ENCODE data around the gene CNKSR3.

The CNKSR3 gene

GRCh38 chr6:154383273-154383672 lies 127.2 kb downstream of the CNKSR3 start:
- no peaks in the 10 kb centered on the region for H3K9me3 ChIP-seq
- no peaks in the 10 kb centered on the region for H3K36me3 ChIP-seq
- peaks cover 0 to 15% (median 0%) of the 10 kb centered on the region in 4 donors for H3K4me1 ChIP-seq
- no peak overlapping the region for H3K4me3 ChIP-seq
- no peak for DNase-seq
- intact Hi-C loops (cut with DNase I; ENCODE audit: low total_unique reads): no loop called here
- TF ChIP-seq CTCF (IDR thresholded peaks at IDR 0.05): no peak
- H3K27me3 ChIP-seq: no peaks in the 10 kb centered on the region
- H3K27ac ChIP-seq: no peak overlapping the region

GRCh38 chr6:154382740-154383139 lies 127.7 kb downstream of the CNKSR3 start:
- no peak for TF ChIP-seq CTCF (IDR thresholded peaks at IDR 0.05)
- no peak overlapping the region for H3K4me3 ChIP-seq
- H3K9me3 ChIP-seq: no peaks in the 10 kb centered on the region
- H3K27me3 ChIP-seq: no peaks in the 10 kb centered on the region
- H3K36me3 ChIP-seq: no peaks in the 10 kb centered on the region
- no peak for DNase-seq
- H3K4me1 ChIP-seq: peaks cover 0 to 10% (median 0%) of the 10 kb centered on the region in 4 donors
- no peak overlapping the region for H3K27ac ChIP-seq
- intact Hi-C loops (cut with DNase I; ENCODE audit: low total_unique reads): no loop called here

GRCh38 chr6:154381548-154381947 lies 128.9 kb downstream of the CNKSR3 start:
- no peak for TF ChIP-seq CTCF (IDR thresholded peaks at IDR 0.05)
- intact Hi-C loops (cut with DNase I; ENCODE audit: low total_unique reads): no loop called here
- H3K27me3 ChIP-seq: no peaks in the 10 kb centered on the region
- no peak overlapping the region for H3K27ac ChIP-seq
- no peaks in the 10 kb centered on the region for H3K4me1 ChIP-seq
- H3K9me3 ChIP-seq: no peaks in the 10 kb centered on the region
- H3K36me3 ChIP-seq: no peaks in the 10 kb centered on the region
- DNase-seq: no peak
- H3K4me3 ChIP-seq: no peak overlapping the region

- no peak for DNase-seq
- no peak overlapping the region for H3K27ac ChIP-seq
Measured at GRCh38 chr6:154380741-154381140, 129.7 kb downstream of the CNKSR3 start.

GRCh38 chr6:154379585-154379984 lies 130.9 kb downstream of the CNKSR3 start:
- intact Hi-C loops (cut with DNase I; ENCODE audit: low total_unique reads): loop anchor here (10.0 kb wide), 1 partner anchor 225 kb away; no protein-coding TSS in a partner anchor
- Histone ChIP-seq H3K27me3 (no peaks in the 10 kb centered on the region), H3K4me1 (no peaks in the 10 kb centered on the region), H3K36me3 (no peaks in the 10 kb centered on the region), H3K27ac (no peak overlapping the region), H3K4me3 (no peak overlapping the region), H3K9me3 (no peaks in the 10 kb centered on the region)
- TF ChIP-seq CTCF (IDR thresholded peaks at IDR 0.05): no peak
- no peak for DNase-seq

More at GRCh38 chr6:154380741-154381140, 129.7 kb downstream of the CNKSR3 start:
- intact Hi-C loops (cut with DNase I; ENCODE audit: low total_unique reads): no loop called here
- no peak for TF ChIP-seq CTCF (IDR thresholded peaks at IDR 0.05)
- Histone ChIP-seq H3K27me3 (no peaks in the 10 kb centered on the region), H3K4me1 (no peaks in the 10 kb centered on the region), H3K9me3 (no peaks in the 10 kb centered on the region), H3K4me3 (no peak overlapping the region), H3K36me3 (no peaks in the 10 kb centered on the region)

GRCh38 chr6:154378518-154378917 lies 132.0 kb downstream of the CNKSR3 start:
- H3K9me3 ChIP-seq: no peaks in the 10 kb centered on the region
- intact Hi-C loops (cut with DNase I; ENCODE audit: low total_unique reads): loop anchor here (10.0 kb wide), 1 partner anchor 224 kb away; no protein-coding TSS in a partner anchor

More at GRCh38 chr6:154378518-154378917, 132.0 kb downstream of the CNKSR3 start:
- Histone ChIP-seq H3K4me3 (no peak overlapping the region), H3K36me3 (no peaks in the 10 kb centered on the region), H3K27me3 (no peaks in the 10 kb centered on the region), H3K27ac (no peak overlapping the region), H3K4me1 (no peaks in the 10 kb centered on the region)
- no peak for TF ChIP-seq CTCF (IDR thresholded peaks at IDR 0.05)
- no peak for DNase-seq

Data from tibial artery (tissue), 4 donors.